GM12878 (cell line): ENCODE measurements around the gene RNF168. TPM values are rescaled to one million over a fixed set of nuclear protein-coding genes. Genes with fewer than 3 reads are reported as not detected.
A peak's percentile ranks its signal among the peaks of the same experiment; 100 is the strongest.

Source experiments
- ATAC-seq: fragments of 200-7000 bp; cut with Tn5 transposase; 3 replicates; pipeline ENCODE4 v1.9.1; 2020; ENCODE audit warnings: mild to moderate bottlenecking, moderate library complexity
- BruUV-seq: library from RNA; stranded (reverse); fragments of 400-500 nt; replicated peaks from 2 replicates; lab custom pipeline; 2021; lab: Mats Ljungman, UMichigan
- CTCF ChIA-PET: fragments of 300-600 bp; sonication (Branson Sonifier 250); formaldehyde crosslinking; extraction: SDS; loops from one replicate; lab custom pipeline; 2021; ENCODE audit warnings: inconsistent platforms; lab: Yijun Ruan, JAX
- POLR2A ChIA-PET: fragments of 350-600 bp; formaldehyde crosslinking; extraction: SDS; loops from one replicate; lab custom pipeline; 2021; ENCODE audit warnings: inconsistent platforms; lab: Charles Lee
- RAD21 ChIA-PET: fragments of 300-600 bp; sonication (Branson Sonifier 250); formaldehyde crosslinking; loops from one replicate; lab custom pipeline; 2023; ENCODE audit warnings: antibody characterized with exemption; ENCODE audit not compliant: unreplicated experiment; lab: Charles Lee
- SMC1A ChIA-PET: fragments of 300-600 bp; sonication (Branson Sonifier 250); formaldehyde crosslinking; loops from one replicate; lab custom pipeline; 2023; ENCODE audit not compliant: unreplicated experiment, uncharacterized antibody; lab: Charles Lee
- DNase-seq: peaks from one replicate; pipeline ENCODE4 v3.0.0-alpha.2; 2011; ENCODE audit warnings: low read depth, low spot score
- FAIRE-seq: peaks from 3 replicates; lab custom pipeline; 2011; peaks lifted over from hg19 to GRCh38; lab: Jason Lieb, UNC
- H2AFZ ChIP-seq: 2 replicates; pipeline ENCODE4 v1.6.0; 2011; ENCODE audit warnings: low read depth, low read length, control low read depth; ENCODE audit not compliant: control insufficient read depth
- H3K27ac ChIP-seq: 2 replicates; pipeline ENCODE4 v1.5.1; 2011; ENCODE audit warnings: control low read depth; ENCODE audit not compliant: control insufficient read depth, insufficient read depth
- H3K27me3 ChIP-seq, 2 experiments: replicated peaks in 1 of 2; 2 replicates each; pipeline versions ENCODE4 v1.6.0 to v1.6.1; 2011; ENCODE audit warnings: low read length in 1 of 2; ENCODE audit not compliant: control insufficient read depth in 2 of 2, insufficient read depth in 2 of 2
- H3K36me3 ChIP-seq, 2 experiments: 2 replicates each; pipeline ENCODE4 v1.5.1; 2011; ENCODE audit warnings: low read length in 1 of 2; ENCODE audit not compliant: control insufficient read depth in 2 of 2, insufficient read depth in 2 of 2
- H3K4me1 ChIP-seq: 2 replicates; pipeline ENCODE4 v1.6.1; 2011; ENCODE audit warnings: mild to moderate bottlenecking, low read length, moderate library complexity, mixed read lengths; ENCODE audit not compliant: control insufficient read depth, insufficient read depth
- H3K4me2 ChIP-seq: 2 replicates; pipeline ENCODE4 v1.6.0; 2011; ENCODE audit warnings: control low read depth; ENCODE audit not compliant: control insufficient read depth, insufficient read depth
- H3K4me3 ChIP-seq: fragments of 200-600 bp; sonication (generic); 2 replicates; pipeline ENCODE4 v1.5.1; 2016
- H3K79me2 ChIP-seq: 2 replicates; pipeline ENCODE4 v1.6.0; 2011; ENCODE audit warnings: low read length; ENCODE audit not compliant: control insufficient read depth, insufficient read depth
- H3K9ac ChIP-seq: 2 replicates; pipeline ENCODE4 v1.8.0; 2011; ENCODE audit warnings: low read length, control low read depth, mixed read lengths; ENCODE audit not compliant: control insufficient read depth, insufficient read depth
- H3K9me3 ChIP-seq: replicated peaks from 3 replicates; pipeline ENCODE4 v1.5.1; 2011; ENCODE audit warnings: mild to moderate bottlenecking, low read length; ENCODE audit not compliant: control insufficient read depth, insufficient read depth
- H4K20me1 ChIP-seq: 2 replicates; pipeline ENCODE4 v1.6.0; 2011; ENCODE audit not compliant: control insufficient read depth, insufficient read depth
- ESRRA ChIP-seq: IDR thresholded peaks from 2 replicates; pipeline ENCODE4 v1.6.1; 2012; ENCODE audit warnings: mild to moderate bottlenecking, low read length, improper control_type of control experiment
- RAD21 ChIP-seq: IDR thresholded peaks from 2 replicates; pipeline ENCODE4 v1.6.1; 2011; ENCODE audit warnings: mild to moderate bottlenecking, low read depth, low read length, moderate library complexity; ENCODE audit not compliant: insufficient read depth
- ZNF384 ChIP-seq: IDR thresholded peaks from 2 replicates; pipeline ENCODE4 v1.6.1; 2012; ENCODE audit warnings: low read depth, mild to moderate bottlenecking, low read length, improper control_type of control experiment, borderline replicate concordance
- WGBS: methylation state at CpG from one replicate; pipeline ENCODE4 v1.1.6; 2016; ENCODE audit warnings: low lambda C conversion rate; ENCODE audit not compliant: insufficient replicate concordance, insufficient coverage; ENCODE audit errors: missing lambda C conversion rate; 5-methylcytosine and 5-hydroxymethylcytosine counted together
- in situ Hi-C: fragments of 300-500 bp; cut with MboI; formaldehyde crosslinking; loops from 9 replicates; pipeline ENCODE4 v1.14.3; 2018; ENCODE audit warnings: mixed read lengths
- intact Hi-C: fragments of 100-400 bp; cut with micrococcal nuclease; formaldehyde crosslinking; loops from one replicate; pipeline ENCODE4 v1.14.2; 2022; ENCODE audit not compliant: unreplicated experiment
- polyA plus RNA-seq, 11 experiments: library from polyadenylated mRNA; depleted of rRNA in 4 of 11; unstranded in 6 of 11; stranded (reverse) in 5 of 11; fragments of >200 nt; fragmentation: Nextera tagmentation in 4 of 11; fragmentation: Illumina TruSeq in 1 of 11; extraction: Ambion mirVana in 4 of 11; extraction: Trizol in 1 of 11; gene quantifications; 1 replicate in 1 of 11; 2 replicates in 10 of 11; pipeline versions ENCODE4 v1.2.1 to v1.2.3, GENCODE V29; 2011 to 2016; ENCODE audit warnings: inconsistent platforms in 2 of 11, missing spikeins in 2 of 11, low read depth in 1 of 11
- total RNA-seq, 4 experiments: library from RNA; depleted of rRNA in 3 of 4; stranded (reverse); fragments of >200 nt in 3 of 4; fragmentation: Illumina TruSeq in 1 of 4; extraction: Trizol in 1 of 4; gene quantifications; 2 replicates each; pipeline versions ENCODE4 v1.2.1 to v1.2.3, GENCODE V29; 2013 to 2021

Gene RNF168
- total and polyA plus RNA-seq, 10 of the 15 experiments (the other 5 are each of a cell fraction or from before 2014, with no cell fraction given) = 12.7 to 47.5 (median 24.8) TPM

GRCh38 chr3:196517162-196517800 is 13.7 kb upstream of the RNF168 start:
- Histone ChIP-seq H3K79me2 (no peaks in the 10 kb centered on the region), H3K27ac (no peak overlapping the region), H3K4me2 (no peak overlapping the region), H2AFZ (no peak overlapping the region), H3K4me3 (no peak overlapping the region), H4K20me1 (no peaks in the 10 kb centered on the region), H3K4me1 (no peaks in the 10 kb centered on the region), H3K27me3 (no peaks in the 10 kb centered on the region), H3K9ac (no peak overlapping the region), H3K9me3 (peaks cover 36% of the 10 kb centered on the region), H3K36me3 (no peaks in the 10 kb centered on the region)
- ChIA-PET POLR2A (interaction anchor here (0.6 kb wide), 1 partner anchor 266 kb away, joined by 3 read pairs; no protein-coding TSS in a partner anchor), CTCF (interaction anchor here (0.8 to 2.8 kb wide), 8 partner anchors 8 to 494 kb away, joined by 3 to 13 read pairs (median 3); no protein-coding TSS in a partner anchor), RAD21 (interaction anchor here (0.6 to 3.2 kb wide), 7 partner anchors 31 to 445 kb away, joined by 3 to 15 read pairs (median 3); no protein-coding TSS in a partner anchor), SMC1A (interaction anchor here (0.6 to 2.5 kb wide), 7 partner anchors 9 to 445 kb away, joined by 3 to 6 read pairs (median 4); no protein-coding TSS in a partner anchor)
- in situ Hi-C loops (no loop called here), intact Hi-C loops (no loop called here)
- no TSS peak for BruUV-seq
- peak; percentile 40 for TF ChIP-seq RAD21
- no peak for TF ChIP-seq ZNF384
- DNase-seq (no peak), ATAC-seq (no peak; the same call in 2 of the 3 replicates), FAIRE-seq (no peak)
- 34% methylated on average over 2 of the region's 2 CpGs for WGBS

GRCh38 chr3:196514913-196515621 is 11.5 kb upstream of the RNF168 start, which contains the start of gene SMCO1:
SMCO1 (minus strand) TSS chr3:196515346; CDS start chr3:196515209, 137 bp downstream.
- H3K9me3 ChIP-seq = peaks cover 26% of the 10 kb centered on the region
- 71% methylated on average over 10 of the region's 10 CpGs for WGBS
- CTCF ChIA-PET = interaction anchor here (1.6 kb wide), 1 partner anchor 11 kb away, joined by 4 read pairs; the partner anchor contains the start of gene RNF168
- no peaks in the 10 kb centered on the region for H4K20me1 ChIP-seq
- H3K4me3 ChIP-seq = no peak within 1 kb of the TSS
- H3K4me1 ChIP-seq = no peaks in the 10 kb centered on the region
- FAIRE-seq (no peak), DNase-seq (no peak), ATAC-seq (no peak)
- no peaks in the 10 kb centered on the region for H3K36me3 ChIP-seq
- SMC1A ChIA-PET = interaction anchor here (1.0 kb wide), 1 partner anchor 263 kb away, joined by 3 read pairs; no protein-coding TSS in a partner anchor
- POLR2A ChIA-PET = no interaction called here
- H2AFZ ChIP-seq = no peak within 1 kb of the TSS
- H3K9ac ChIP-seq = no peak within 1 kb of the TSS
- no peaks in the 10 kb centered on the region for H3K27me3 ChIP-seq
- intact Hi-C loops = no loop called here
- in situ Hi-C loops = no loop called here
- BruUV-seq = no TSS peak
- no peak within 1 kb of the TSS for H3K27ac ChIP-seq
- RAD21 ChIA-PET = no interaction called here
- no peaks in the 10 kb centered on the region for H3K79me2 ChIP-seq
- no peak for TF ChIP-seq ESRRA
- H3K4me2 ChIP-seq = no peak within 1 kb of the TSS
